ENCODE measurements around the gene GTPBP4.
"Not testable (repeated sequence)": the region's sequence is repeated elsewhere in the genome, so short reads cannot be mapped to it uniquely, and the experiment has no call there.

The GTPBP4 gene

DNA sequence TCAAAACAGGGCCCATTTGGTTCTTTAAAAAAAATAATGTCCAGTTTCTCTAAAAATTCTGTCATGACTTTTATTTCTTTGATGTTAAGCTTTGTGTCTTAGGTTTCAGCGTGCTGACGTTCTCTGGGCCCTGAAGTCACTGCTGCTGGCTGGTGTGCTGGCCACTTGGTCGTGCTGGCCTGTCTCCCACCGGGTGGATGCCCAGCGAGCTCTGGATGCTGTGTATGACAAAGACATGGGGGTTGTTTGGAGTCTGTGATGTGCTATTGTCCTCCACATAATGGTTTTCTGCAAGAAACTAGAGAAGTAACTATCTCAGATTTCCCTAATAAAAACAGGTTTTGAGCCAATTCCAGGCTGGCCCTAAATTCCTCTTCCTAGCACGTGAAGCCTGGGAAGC is 47.0 kb downstream of the GTPBP4 start:
- DNase-seq = no peak

DNA sequence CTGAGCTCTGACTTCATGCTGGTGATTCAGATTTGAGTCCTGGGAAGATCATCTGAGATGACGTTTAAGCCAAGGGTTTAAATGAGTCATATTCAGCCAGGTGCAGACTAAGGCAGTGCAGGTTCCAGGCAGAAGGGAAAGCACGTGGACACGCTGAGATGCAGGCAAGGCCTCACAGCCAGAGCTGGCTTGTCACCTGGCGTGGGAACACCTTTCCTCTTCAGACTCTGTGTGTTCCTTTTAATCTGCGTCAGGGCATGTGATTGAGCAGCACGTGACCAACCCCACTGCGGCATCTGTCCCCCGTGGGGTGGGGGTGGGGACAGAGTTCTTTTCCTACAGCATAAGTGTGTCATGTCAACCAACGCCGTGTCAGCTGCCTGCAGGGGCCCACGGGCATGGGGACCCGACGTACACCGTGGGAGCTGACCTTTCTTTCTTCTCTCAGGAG is 48.1 kb downstream of the GTPBP4 start:
- no peak for DNase-seq

DNA sequence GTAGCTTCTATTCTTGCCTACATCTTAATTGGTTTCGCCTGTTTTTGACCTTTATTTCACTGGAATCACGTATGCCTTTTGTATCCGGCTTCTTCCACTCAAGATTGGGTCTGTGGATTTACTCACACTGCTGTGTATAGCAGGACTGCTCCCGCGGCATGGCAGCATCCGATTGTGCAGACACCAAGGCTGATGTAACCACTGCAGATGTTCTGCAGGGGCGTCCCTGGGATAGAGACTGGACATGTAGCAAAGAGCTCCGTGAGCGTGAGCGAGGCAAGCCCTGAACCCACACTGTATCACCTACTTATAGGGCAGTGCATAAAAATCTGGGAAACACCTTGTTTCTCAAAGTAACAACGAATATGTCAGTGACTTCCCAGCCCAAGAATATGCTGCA is 48.9 kb downstream of the GTPBP4 start:
- DNase-seq = no peak

DNA sequence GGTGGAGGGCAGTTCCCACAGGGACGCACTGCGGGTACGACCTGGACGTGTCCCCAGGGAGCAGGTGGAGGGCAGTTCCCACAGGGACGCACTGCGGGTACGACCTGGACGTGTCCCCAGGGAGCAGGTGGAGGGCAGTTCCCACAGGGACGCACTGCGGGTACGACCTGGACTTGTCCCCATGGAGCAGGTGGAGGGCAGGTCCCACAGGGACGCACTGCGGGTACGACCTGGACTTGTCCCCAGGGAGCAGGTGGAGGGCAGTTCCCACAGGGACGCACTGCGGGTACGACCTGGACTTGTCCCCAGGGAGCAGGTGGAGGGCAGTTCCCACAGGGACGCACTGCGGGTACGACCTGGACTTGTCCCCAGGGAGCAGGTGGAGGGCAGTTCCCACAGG is 50.5 kb downstream of the GTPBP4 start:
- not testable (repeated sequence) for DNase-seq

DNA sequence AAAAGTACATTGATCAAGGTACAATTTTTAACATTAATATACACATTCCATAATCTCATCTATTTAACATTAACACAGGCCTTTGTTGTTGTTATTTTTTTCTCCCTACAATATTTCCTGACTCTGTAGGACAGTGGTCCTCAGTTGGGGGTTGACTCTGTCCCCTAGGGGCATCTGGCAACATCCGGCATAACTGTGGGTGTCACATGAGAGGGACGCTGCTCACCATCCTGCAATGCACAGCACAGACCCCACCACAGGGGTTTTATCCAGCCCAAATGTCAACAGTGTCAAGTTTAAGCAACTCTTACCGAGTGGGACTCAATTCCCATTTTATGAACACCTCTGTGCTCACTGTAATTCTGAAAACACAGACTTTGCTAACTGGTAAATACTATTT is 51.9 kb downstream of the GTPBP4 start:
- DNase-seq = no peak

DNA sequence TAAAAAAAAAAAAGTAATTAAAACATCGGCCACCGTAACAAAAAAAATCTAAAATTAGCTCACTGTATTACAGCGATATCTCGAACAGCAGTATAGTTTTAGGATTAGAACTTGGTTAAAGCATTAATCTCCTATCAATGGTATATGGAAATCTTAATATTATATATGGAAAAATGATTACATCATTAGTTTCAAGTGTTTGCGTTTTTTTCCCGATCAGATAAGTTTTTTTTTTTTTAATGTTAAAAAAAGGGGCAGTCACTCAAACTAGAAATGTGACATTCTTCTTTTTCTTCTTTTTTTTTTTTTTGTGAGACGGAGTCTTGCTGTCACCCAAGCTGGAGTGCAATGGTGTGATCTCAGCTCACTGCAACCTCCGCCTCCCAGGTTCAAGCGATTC is 53.3 kb downstream of the GTPBP4 start:
- no peak for DNase-seq

DNA sequence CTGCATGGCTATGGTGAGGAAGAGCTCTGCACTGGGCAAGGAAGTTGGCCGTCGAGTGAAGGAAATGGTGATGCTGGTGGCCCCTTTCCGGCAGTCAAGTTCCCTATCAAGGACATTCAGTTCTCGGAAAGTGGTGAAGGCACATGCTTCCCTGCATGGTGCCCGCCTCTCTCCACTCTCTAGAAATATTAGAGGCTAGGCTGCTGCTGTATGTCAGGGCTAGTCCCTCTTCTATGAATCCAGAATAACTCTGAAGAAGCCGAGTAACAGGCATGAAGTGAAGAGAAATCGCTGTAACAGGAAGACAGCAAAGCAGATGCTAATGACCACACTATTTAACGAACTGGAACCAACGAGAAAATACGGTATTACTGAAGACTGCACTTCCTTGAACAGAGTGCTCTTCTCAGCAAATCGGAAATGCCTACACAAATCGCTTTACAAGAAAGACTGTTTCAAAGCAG is 55.3 kb downstream of the GTPBP4 start:
- no peak for DNase-seq

DNA sequence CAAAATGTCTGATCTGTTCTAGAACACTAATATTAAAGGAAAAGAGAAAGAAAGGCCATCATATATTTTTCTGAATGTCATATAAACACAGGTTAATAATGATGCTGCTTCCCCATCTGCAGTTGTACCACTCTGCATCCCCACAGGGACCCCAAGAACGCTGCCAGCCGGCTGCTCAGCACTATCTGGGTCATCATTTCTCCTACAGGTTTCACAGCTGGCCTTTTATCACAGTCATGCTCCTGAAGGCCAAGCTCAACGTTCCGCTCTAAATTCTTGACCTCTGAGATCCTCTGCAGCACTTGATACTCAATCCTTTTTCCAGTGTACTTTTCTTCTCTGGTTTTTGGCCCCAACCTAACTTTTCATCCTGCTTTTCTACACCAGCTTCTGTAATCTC is 55.9 kb downstream of the GTPBP4 start:
- no peak for DNase-seq

DNA sequence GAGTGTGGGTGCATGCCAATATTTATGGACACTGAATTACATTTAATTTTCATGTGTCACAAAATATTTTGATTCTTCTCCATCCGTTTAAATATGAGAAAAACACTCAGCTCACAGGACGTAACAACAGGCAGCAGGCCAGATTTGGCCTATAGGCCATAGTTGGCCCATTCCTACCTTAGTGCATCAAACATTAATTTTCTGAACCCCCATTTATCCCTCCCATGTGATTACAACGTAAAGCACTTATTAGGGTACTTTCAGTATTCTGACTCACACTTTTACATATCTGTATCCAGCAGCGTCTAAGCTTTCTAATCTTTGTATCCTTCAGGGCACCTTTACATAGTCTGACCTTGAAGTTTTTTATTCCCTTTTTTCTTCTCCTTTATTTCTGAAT is 56.7 kb downstream of the GTPBP4 start:
- DNase-seq = no peak

DNA sequence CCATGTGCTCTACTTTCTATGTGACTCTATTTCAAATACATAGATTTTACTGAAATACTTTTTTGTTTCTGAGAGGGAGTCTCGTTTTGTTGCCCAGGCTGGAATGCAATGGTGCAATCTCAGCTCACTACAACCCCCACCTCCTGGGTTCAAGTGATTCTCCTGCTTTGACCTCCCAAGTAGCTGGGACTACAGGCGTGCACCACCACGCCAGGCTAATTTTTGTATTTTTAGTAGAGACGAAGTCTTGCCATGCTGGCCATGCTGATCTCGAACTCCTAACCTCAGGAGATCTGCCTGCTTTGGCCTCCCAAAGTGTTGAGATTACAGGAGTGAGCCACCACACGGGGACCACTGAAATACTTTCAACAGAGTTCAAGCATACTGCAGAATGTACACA is 57.2 kb downstream of the GTPBP4 start:
- no peak for DNase-seq

DNA sequence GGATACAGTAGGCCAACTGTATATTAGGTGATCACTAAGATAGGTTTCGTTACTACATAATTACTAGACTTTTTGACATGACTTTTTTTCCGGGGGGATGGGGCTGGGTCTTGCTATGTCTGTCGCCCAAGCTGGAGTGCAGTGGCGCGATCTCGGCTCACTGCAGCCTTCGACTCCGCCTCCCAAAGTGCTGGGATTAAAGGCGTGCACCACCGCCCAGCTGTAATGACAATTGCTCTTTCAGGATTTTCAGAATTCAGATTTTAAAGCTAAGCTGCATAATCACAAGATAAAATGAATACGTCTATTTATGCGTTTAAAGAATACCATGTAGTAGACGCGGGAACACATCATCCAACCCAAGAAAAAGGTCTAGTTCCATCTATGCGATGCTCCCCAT is 59.7 kb downstream of the GTPBP4 start:
- DNase-seq = no peak

DNA sequence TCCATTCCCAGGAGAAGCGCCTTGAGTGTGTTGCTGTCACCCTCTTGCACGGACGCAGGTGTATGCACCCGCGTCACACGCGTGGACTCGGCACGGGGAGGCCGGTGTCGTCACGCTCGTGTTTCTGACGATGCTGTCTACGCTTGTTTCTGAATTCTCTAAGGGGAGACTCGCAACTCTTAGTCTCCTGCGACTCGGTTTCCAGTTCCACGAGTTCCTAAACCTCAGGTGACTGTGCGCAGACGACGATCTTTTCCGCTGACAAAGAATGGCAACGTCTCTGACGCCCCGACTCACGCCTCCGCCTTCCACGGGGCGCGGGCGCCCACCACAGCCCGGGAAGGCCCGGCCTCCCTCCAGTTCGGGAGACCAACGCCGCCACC is 60.1 kb downstream of the GTPBP4 start:
- DNase-seq = peak; percentile 60

DNA sequence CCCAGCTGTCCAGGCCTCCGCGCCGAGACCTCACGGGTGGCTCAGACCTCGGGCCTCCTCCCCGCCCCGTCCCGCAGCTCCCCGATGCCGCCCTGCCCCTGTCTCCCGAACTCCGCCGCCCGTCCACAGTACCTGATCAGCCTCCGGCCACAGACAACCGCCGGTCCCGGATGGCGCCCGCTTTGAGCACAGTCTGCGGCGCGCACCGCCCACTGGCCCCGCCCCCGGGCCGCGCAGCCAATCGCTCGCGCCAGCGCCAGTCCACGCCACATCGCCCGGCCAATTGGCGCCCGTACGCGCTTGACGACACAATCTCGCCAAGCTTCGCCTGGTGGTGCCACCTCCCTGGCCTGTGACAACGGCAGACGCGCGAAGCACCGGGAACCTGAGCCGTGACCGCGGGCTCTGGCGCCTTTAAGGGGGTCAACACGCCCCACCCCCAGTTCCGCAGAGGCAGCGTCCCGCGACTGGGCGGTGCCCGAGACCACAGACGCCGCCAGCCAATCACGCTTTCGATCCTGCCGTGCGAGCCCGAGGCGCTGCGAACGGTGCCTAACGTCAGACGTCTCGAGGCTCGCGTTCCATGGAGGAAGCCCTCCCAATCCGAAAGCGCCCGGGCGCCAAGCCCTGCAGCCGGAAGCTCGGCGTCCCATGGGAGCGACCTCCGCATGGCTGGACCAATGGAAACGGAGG is 60.6 kb downstream of the GTPBP4 start, which contains the start of gene IDI1:
Gene IDI1, minus strand, starts transcription at position 388 of the 693 bp plus-strand sequence. Its CDS starts 116 bp downstream, at position 272.
- peak; percentile 100 for DNase-seq

DNA sequence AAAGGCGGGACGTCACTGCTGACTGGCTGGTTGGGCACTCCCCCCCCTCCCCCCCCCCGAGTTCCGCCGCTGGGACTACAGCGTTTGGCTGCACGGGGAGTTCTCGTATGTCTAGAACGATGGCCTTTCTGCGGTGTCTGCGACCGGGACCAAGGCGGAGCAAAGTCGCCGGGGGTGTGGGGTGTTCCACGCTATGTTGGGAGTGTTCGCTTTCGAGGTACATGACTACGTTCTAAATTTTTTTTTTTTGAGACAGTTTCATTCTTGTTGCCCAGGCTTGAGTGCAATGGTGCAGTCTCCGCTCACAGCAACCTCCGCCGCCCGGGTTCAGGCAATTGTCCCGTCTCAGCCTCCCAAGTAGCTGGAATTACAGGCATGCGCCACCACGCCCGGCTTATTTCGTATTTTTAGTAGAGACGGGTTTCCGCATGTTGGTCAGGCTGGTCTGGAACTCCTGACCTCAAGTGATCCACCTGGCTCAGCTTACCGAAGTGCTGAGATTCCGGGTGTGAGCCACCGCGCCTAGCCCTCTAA is 61.3 kb downstream of the GTPBP4 start:
- no peak for DNase-seq

DNA sequence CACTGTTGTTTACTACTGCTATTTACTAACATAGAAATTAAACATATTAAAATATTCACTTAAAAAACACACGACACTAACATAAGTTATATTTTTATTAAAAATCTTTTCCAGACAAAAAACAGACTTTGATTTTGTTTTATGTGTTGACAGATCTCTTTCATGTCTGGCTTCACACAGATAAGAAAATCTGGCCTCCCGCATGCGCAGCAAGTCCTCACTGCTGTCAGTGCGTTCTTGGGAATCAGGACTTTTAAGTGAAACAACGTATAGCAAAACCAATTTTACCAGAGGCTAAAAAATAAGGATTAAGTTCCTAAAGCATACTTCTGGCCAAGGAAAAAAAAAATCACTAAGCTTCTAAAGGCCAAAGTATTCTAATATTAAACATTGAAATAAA is 61.9 kb downstream of the GTPBP4 start:
- DNase-seq = no peak

DNA sequence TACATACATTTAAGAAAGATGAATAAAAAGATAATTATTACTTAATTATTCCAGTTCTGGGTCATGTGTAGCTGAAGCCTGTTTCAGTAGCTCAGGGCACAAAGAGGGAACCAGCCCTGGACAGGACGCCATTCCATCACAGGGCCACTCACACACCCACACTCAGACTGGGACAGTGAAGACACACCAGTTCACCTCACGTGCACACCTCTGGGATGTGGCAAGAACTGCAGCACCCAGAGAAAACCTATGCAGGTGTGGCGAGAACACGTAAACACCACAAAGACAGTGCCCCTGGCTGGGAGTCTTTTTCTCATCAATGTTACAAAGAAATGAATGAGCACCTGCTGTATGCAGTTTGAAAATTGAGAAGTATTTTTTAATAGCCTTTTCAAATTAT is 62.3 kb downstream of the GTPBP4 start:
- DNase-seq = no peak

DNA sequence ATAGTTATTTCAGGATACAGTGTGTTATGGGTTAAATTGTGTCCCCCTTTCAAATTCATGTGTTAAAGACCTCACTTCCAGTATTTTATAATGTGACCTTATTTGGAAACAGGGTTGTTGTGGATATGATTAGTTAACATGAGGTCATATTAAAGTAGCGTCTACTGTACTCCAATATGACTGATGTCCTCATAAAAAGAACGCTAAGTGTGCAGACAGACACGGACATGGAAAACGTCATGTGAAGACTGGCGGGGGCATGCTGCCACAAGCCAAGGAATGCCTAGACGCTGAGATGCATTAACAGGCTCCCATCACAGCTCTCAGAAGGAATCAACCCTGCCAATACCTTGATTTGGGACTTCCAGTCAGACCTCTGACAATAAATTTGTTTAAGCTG is 66.5 kb downstream of the GTPBP4 start:
- no peak for DNase-seq

DNA sequence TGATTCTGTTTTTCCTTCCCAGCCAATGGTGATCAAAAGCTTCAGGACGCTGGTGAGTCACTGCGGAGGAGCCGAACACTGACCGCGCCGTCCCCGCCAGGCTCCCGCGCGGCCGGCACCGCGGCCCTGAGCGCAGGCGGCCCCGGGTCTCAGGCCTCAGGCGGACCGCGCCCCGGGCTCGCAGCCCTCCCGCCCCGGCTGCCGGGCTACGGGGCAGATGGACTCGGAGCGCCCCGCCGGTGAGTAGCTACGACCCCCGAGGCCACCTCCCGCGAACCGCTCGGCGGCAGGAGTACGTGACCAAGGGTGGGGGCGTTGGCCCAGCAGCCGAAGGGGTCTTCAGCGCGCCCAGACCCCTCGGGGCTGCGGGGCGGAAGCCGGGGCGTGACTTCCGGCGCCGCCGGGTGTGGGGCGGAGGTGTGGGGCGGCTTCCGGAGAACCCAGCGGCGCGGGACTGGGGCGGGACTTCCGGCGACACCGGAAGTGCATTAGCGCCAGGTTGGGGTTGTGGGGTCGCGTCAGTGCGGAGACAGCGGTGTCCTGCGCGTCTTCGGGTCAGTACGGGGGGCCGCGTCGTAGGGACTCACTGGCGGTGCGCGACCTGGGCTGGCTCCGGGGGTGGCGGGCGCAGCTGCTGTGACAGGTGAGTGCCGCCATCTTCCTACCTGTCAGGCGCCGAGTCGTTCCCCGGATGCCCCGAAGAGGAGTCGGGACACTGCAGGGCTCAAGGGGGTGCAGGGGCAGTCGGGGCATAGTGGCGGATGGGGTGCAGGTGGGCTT is 68.3 kb downstream of the GTPBP4 start, which contains the start of gene WDR37:
Gene WDR37, plus strand, starts transcription at position 60 of the 780 bp plus-strand sequence. CDS start 15,771 bp downstream, outside the sequence.
- peak; percentile 85 for DNase-seq

DNA sequence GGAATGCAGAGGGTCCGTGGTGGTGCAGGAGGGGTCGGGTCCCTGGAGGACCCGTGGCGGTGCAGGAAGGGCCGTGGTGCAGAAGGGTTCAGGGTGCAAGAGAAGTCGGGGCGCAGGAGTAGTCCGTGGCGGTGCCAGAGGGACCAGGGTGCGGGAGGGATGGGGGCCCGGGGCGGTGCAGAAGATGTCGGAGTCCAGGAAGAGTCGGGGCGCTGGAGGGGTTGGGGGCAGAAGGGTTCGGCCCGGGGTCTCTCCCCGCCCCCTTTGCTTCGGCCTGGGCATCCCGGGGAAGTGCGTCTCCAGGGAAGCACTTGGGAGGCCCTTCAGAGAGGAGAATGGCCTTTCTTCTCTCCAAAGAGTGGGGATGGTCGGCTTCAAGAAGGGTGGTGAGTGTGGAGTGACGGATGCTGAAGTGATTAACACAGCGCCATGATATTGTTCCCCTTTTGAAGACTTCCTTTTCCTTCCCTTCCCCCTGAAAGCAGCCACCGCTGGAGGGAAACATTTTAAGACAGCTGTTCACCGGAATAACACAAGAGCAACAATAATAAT is 68.9 kb downstream of the GTPBP4 start:
- DNase-seq = no peak

DNA sequence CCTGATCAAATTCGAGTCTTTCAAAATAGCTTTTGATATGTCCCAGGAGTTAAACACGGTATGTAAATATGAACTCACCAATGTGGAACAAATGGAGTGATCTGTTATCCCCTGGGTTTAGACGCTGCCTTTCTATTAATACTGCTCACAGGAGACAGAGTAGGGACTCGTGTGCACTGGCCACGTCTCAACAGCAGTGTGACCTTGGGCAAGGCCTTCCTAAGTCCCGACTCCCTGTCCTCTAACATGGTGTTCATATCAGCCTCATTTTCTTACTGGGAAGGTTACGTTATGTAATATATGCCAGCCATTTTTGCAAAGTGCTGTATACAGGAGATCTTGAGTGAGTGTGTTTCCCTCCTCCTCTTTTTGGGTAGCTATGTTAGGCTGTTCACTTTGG is 69.8 kb downstream of the GTPBP4 start:
- no peak for DNase-seq

DNA sequence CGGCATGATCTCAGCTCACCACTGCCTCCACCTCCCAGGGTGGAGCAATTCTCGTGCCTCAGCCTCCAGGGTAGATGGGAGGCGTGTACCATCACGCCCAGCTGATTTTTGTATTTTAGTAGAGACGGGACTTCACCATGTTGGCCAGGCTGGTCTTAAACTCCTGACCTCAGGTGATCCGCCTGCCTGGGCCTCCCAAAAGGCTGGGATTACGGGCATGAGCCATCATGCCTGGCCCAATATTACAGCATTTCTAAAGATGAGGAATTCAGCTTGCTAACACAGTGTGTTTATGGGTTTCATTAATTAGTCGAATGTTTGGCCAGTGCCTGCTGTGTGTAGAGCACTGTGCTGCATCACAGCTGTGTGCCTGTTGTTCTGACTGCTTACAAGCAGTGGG is 71.7 kb downstream of the GTPBP4 start:
- DNase-seq = no peak

DNA sequence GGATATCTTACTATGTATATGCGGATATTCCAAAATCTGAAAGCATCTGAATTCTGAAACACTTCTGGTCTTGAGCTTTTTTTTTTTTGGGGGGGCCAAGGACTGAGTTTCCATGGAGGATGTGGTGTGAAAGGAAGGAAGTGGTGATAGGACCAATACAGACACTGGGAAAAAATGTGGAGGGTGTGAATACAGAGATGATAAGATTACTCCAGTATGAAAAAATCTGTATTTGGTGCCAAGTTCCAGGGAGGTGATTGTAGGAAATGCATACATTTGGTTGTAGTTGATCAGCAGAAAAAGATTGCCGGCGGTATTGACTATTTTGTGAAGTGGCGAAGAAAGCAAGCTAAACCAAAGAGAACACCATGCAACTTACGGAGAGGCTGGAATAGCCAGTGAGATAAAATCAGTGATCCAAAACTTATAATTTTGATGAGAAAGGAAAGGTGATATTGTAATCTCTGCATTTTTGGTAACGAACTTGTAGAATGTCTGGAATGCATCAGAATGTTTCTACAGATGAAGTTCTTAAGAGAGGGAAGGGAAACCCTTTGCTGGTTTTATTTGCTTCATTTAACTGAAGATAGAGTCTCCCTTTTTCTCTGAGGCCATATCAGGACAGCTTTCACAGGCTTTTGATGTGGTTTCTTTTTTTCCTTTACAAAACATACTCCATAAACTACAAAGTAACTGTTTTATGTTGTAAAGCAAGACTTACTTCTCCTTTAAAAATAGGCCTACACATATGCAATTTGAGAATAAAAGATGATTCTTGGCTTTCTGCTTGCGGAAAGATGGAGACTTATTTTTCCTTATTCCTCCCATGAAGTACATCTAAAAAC is 73.9 kb downstream of the GTPBP4 start:
- no peak for DNase-seq

All from NCI-H345 (cell line).